Endodermal cell (in vitro differentiated cells): ENCODE data around the gene TCEAL4. TPM values are rescaled to one million over a fixed set of nuclear protein-coding genes. Genes with fewer than 3 reads are reported as not detected.
A peak's percentile ranks its signal among the peaks of the same experiment; 100 is the strongest.

Experiments used
- DNase-seq: peaks from one replicate; pipeline ENCODE4 v3.0.0-alpha.2; 2017
- H3K27ac ChIP-seq: 2 replicates; pipeline ENCODE4 v1.5.1; 2013; ENCODE audit warnings: mild to moderate bottlenecking, low read depth, low read length, moderate library complexity
- H3K27me3 ChIP-seq: 2 replicates; pipeline ENCODE4 v1.6.1; 2013; ENCODE audit warnings: mild to moderate bottlenecking, low read length, moderate library complexity; ENCODE audit not compliant: insufficient read depth, control insufficient read depth, poor library complexity, severe bottlenecking
- H3K36me3 ChIP-seq: 2 replicates; pipeline ENCODE4 v1.7.0; 2013; ENCODE audit warnings: mild to moderate bottlenecking, low read length, moderate library complexity; ENCODE audit not compliant: control insufficient read depth, insufficient read depth
- H3K4me1 ChIP-seq: one replicate; pipeline ENCODE4 v1.7.0; 2013; ENCODE audit warnings: low read length; ENCODE audit not compliant: control insufficient read depth, insufficient read depth
- H3K4me3 ChIP-seq: 2 replicates; pipeline ENCODE4 v1.5.1; 2013; ENCODE audit warnings: mild to moderate bottlenecking, low read length, moderate library complexity
- H3K9ac ChIP-seq: 2 replicates; pipeline ENCODE4 v1.6.1; 2013; ENCODE audit warnings: mild to moderate bottlenecking, low read length, moderate library complexity; ENCODE audit not compliant: poor library complexity, severe bottlenecking; ENCODE audit errors: extremely low read depth
- H3K9me3 ChIP-seq: 2 replicates; pipeline ENCODE4 v1.6.1; 2013; ENCODE audit warnings: mild to moderate bottlenecking, low read length, moderate library complexity; ENCODE audit not compliant: control insufficient read depth
- H3K27ac Mint-ChIP-seq: 2 replicates; pipeline ENCODE4 v1.8.0; 2020; ENCODE audit warnings: mixed read lengths
- H3K27me3 Mint-ChIP-seq: 2 replicates; pipeline ENCODE4 v1.8.0; 2021; ENCODE audit warnings: mild to moderate bottlenecking, mixed read lengths; ENCODE audit not compliant: insufficient read depth
- H3K36me3 Mint-ChIP-seq: 2 replicates; pipeline ENCODE4 v1.8.0; 2020; ENCODE audit warnings: low read depth, mixed read lengths
- H3K4me1 Mint-ChIP-seq: 2 replicates; pipeline ENCODE4 v1.8.0; 2020; ENCODE audit warnings: mixed read lengths
- H3K4me3 Mint-ChIP-seq: 2 replicates; pipeline ENCODE4 v1.8.0; 2020; ENCODE audit warnings: mild to moderate bottlenecking, moderate library complexity, mixed read lengths
- H3K9me3 Mint-ChIP-seq: 2 replicates; pipeline ENCODE4 v1.8.0; 2020; ENCODE audit warnings: mild to moderate bottlenecking, mixed read lengths
- whole genome bisulfite sequencing, 2 experiments: methylation state at CpG; one replicate each; pipeline versions ENCODE4 v1.1.5 to v1.1.7; 2013; ENCODE audit warnings: missing lambda C conversion rate in 2 of 2, mixed read lengths in 1 of 2; ENCODE audit not compliant: insufficient coverage in 1 of 2, insufficient read length in 1 of 2; 5-methylcytosine and 5-hydroxymethylcytosine counted together
- total RNA-seq, 2 donors: library from RNA; stranded (reverse); fragmentation: NEBNext Ultra II Directional in 1 of 2; extraction: Animal tissue kit (Norgen Biotek cat#: 25700) in 1 of 2; gene quantifications; 2 replicates in 1 of 2; 3 replicates in 1 of 2; pipeline ENCODE4 v1.2.1, GENCODE V29; 2021
- TF ChIP-seq, protein P1 (sequence below): fragments of 200-600 bp; sonication (generic); conservative IDR thresholded peaks from 2 replicates; pipeline ENCODE4 v1.5.0; 2021; ENCODE audit warnings: antibody characterized with exemption, mild to moderate bottlenecking

Gene TCEAL4
- total RNA-seq, 2 donors from 2014 or later, result 72.7 to 88.8 TPM

- DNase-seq, result no peak
- Mint-ChIP-seq H3K4me1 (peaks cover 12% of the 10 kb centered on the region), H3K27ac (no peak overlapping the region), H3K9me3 (peaks cover 9% of the 10 kb centered on the region), H3K27me3 (no peaks in the 10 kb centered on the region), H3K4me3 (no peak overlapping the region), H3K36me3 (peaks cover 15% of the 10 kb centered on the region)
- TF ChIP-seq, protein P1, sequence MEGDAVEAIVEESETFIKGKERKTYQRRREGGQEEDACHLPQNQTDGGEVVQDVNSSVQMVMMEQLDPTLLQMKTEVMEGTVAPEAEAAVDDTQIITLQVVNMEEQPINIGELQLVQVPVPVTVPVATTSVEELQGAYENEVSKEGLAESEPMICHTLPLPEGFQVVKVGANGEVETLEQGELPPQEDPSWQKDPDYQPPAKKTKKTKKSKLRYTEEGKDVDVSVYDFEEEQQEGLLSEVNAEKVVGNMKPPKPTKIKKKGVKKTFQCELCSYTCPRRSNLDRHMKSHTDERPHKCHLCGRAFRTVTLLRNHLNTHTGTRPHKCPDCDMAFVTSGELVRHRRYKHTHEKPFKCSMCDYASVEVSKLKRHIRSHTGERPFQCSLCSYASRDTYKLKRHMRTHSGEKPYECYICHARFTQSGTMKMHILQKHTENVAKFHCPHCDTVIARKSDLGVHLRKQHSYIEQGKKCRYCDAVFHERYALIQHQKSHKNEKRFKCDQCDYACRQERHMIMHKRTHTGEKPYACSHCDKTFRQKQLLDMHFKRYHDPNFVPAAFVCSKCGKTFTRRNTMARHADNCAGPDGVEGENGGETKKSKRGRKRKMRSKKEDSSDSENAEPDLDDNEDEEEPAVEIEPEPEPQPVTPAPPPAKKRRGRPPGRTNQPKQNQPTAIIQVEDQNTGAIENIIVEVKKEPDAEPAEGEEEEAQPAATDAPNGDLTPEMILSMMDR, result no peak
- no peaks in the 10 kb centered on the region for H3K36me3 ChIP-seq
- 82% methylated on average over 4 of the region's 4 CpGs; no CpG with 5 or more reads in 1 of the 2 experiments for WGBS, 2 experiments
- no peaks in the 10 kb centered on the region for H3K27me3 ChIP-seq
- no peaks in the 10 kb centered on the region for H3K4me1 ChIP-seq
- no peak overlapping the region for H3K9ac ChIP-seq
- H3K27ac ChIP-seq, result peak overlapping the region; percentile 30
- no peaks in the 10 kb centered on the region for H3K9me3 ChIP-seq
- H3K4me3 ChIP-seq, result no peak overlapping the region
These were observed 38.8 kb downstream of the TCEAL4 start for GRCh38 chrX:103624111-103624510.

DNA sequence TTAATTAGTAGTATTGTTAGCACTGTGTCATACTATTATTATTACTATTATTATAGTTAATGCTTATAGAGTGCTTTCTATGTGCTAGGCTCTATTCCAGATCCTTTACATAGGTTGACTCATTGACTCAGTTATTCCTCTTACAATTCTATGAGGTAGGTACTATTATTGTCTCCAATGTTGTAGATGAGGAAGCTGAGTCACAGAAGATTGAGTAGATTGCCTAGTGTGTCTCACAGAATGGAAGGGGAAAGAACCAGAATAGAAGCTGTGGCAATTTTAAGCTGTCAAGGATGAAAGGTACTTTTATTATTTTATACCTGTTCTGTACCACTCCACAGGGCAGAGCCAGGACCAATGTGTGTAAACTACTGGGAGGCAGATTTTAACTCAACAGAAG is 41.5 kb downstream of the TCEAL4 start:
- H3K4me3 Mint-ChIP-seq, result no peak overlapping the region
- H3K4me1 Mint-ChIP-seq, result peaks cover 14% of the 10 kb centered on the region
- Histone ChIP-seq H3K36me3 (no peaks in the 10 kb centered on the region), H3K27ac (no peak overlapping the region), H3K9ac (no peak overlapping the region), H3K4me3 (no peak overlapping the region), H3K9me3 (no peaks in the 10 kb centered on the region), H3K27me3 (no peaks in the 10 kb centered on the region), H3K4me1 (no peaks in the 10 kb centered on the region)
- H3K36me3 Mint-ChIP-seq, result peaks cover 2% of the 10 kb centered on the region
- no peak overlapping the region for H3K27ac Mint-ChIP-seq
- no peaks in the 10 kb centered on the region for H3K9me3 Mint-ChIP-seq
- DNase-seq, result no peak
- no peaks in the 10 kb centered on the region for H3K27me3 Mint-ChIP-seq
- TF ChIP-seq, protein P1, result no peak

DNA sequence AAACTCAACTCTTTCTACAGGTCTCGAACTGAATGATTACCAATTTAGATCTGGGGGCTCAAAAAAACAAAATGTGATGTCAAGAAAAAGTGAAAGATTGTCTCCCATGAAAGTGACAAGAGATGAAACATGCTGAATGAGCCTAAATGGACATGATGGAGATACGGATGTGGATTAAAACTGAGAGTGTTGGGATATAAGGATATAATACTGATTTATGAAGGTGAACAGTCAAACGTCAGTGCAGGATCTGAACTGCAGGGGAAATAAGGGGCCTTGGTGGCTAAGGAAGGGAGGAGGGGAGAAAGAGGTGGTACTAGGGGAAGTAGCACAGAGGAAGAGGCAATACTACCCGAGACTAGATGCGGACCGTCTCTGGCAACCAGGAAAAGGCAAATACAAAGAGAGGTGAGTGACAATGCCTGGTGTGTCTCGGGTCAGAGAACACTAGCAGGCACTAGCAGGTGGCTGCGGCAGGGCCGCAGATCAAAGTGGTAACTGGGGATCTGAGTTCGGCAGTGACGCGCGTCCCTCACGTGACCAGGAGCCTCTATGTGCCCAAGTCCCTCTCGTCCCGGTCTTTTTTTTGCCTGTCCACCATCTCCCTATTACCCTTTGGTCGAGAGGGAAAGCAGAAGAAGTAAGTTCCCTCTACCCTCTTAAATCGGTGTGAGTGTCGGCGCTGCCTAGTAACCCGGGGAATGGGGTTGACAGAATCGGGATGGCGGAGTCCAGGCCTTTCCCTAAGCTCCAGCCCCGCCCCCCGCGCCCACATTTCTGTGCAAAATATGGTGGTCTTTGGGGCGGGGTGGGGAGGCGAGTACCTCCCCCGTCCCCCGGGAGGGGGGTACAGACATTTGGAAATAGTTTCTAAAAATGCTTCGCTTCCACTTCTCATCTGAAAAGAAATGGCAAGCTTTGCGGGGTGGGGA is 43.3 kb downstream of the TCEAL4 start, which contains the start of gene TCEAL1:
Gene TCEAL1, plus strand, starts transcription at position 590 of the 932 bp plus-strand sequence. CDS start 942 bp downstream, outside the sequence.
- Histone ChIP-seq H3K9me3 (no peaks in the 10 kb centered on the region), H3K9ac (peak within 1 kb of the TSS; percentile 38), H3K27ac (peak within 1 kb of the TSS; percentile 53), H3K36me3 (no peaks in the 10 kb centered on the region), H3K4me3 (peak within 1 kb of the TSS; percentile 87), H3K27me3 (no peaks in the 10 kb centered on the region), H3K4me1 (no peaks in the 10 kb centered on the region)
- Mint-ChIP-seq H3K9me3 (no peaks in the 10 kb centered on the region), H3K4me1 (peaks cover 14% of the 10 kb centered on the region), H3K27me3 (peaks cover 1% of the 10 kb centered on the region), H3K27ac (peak within 1 kb of the TSS; percentile 89), H3K4me3 (peak within 1 kb of the TSS; percentile 84), H3K36me3 (no peaks in the 10 kb centered on the region)
- TF ChIP-seq, protein P1, result peak; percentile 27
- peak; percentile 89 for DNase-seq
- WGBS, 2 experiments, result 5% methylated on average over 31 of the region's 32 CpGs; no CpG with 5 or more reads in 1 of the 2 experiments
